ENCODE measurements around the gene SWT1.
"Not testable (repeated sequence)": the region's sequence is repeated elsewhere in the genome, so short reads cannot be mapped to it uniquely, and the experiment has no call there.

Gene SWT1

DNA sequence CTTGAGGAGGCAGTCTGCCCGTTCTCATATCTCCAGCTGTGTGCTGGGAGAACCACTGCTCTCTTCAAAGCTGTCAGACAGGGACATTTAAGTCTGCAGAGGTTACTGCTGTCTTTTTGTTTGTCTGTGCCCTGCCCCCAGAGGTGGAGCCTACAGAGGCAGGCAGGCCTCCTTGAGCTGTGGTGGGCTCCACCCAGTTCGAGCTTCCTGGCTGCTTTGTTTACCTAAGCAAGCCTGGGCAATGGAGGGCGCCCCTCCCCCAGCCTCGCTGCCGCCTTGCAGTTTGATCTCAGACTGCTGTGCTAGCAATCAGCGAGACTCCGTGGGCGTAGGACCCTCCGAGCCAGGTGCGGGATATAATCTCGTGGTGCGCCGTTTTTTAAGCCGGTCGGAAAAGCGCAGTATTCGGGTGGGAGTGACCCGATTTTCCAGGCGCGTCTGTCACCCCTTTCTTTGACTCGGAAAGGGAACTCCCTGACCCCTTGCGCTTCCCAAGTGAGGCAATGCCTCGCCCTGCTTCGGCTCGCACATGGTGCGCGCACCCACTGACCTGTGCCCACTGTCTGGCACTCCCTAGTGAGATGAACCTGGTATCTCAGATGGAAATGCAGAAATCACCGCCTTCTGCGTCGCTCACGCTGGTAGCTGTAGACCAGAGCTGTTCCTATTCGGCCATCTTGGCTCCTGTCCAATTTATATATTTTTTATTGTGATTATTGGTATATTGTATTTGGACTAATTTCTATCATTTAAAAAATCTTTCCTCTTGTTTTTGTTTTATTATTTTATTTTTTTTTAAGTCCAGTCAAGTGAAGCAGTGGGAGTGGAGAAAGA lies 100.4 kb downstream of the SWT1 start:
- H3K9me3 ChIP-seq (ENCODE audit: insufficient read depth, low read depth, low read length); H2BK120ac ChIP-seq (ENCODE audit: insufficient read depth, low read length, poor library complexity): not testable (repeated sequence)

GRCh38 chr1:185257950-185258208 lies 100.9 kb downstream of the SWT1 start:
- Histone ChIP-seq H3K9me3 (ENCODE audit: insufficient read depth, low read depth, low read length) (no peaks in the 10 kb centered on the region), H2BK120ac (ENCODE audit: insufficient read depth, low read length, poor library complexity) (no peak overlapping the region)

More for the DNA sequence above, 100.4 kb downstream of the SWT1 start:
- peak overlapping the region; percentile 49 for H2BK12ac ChIP-seq (ENCODE audit: low read length)
- H4K91ac ChIP-seq (ENCODE audit: low read depth, low read length): peak overlapping the region; percentile 85
- not testable (repeated sequence) for H3K9ac ChIP-seq (ENCODE audit: low read length); H3K23ac ChIP-seq (ENCODE audit: low read length); H3K4ac ChIP-seq (ENCODE audit: low read depth, low read length); H3K4me2 ChIP-seq (ENCODE audit: low read length); H2AK5ac ChIP-seq (ENCODE audit: low read length); H3K36me3 ChIP-seq (ENCODE audit: control insufficient read depth in 1 of 2, insufficient read depth in 2 of 2, low read length in 2 of 2); H2AFZ ChIP-seq (ENCODE audit: insufficient read depth, low read length, poor library complexity); H3K27ac ChIP-seq (ENCODE audit: low read depth, low read length); H3K14ac ChIP-seq (ENCODE audit: low read length); H3K79me2 ChIP-seq (ENCODE audit: control insufficient read depth, insufficient read depth, low read length, poor library complexity); H3K4me3 ChIP-seq (ENCODE audit: low read depth, low read length); H4K8ac ChIP-seq (ENCODE audit: low read depth, low read length); H3K4me1 ChIP-seq (ENCODE audit: control insufficient read depth in 1 of 2, insufficient read depth in 2 of 2, low read length in 2 of 2); H4K12ac ChIP-seq (ENCODE audit: low read depth, low read length); H2BK5ac ChIP-seq (ENCODE audit: low read depth, low read length, poor library complexity); H3K27me3 ChIP-seq (ENCODE audit: insufficient read depth, low read length); H3K18ac ChIP-seq (ENCODE audit: low read length); H3K79me1 ChIP-seq (ENCODE audit: low read length)
- DNase-seq: peak in 1 of 2 donors; percentile 43
- WGBS (ENCODE audit: extremely low coverage, insufficient coverage, insufficient read length): no CpG with 5 or more reads among the region's 32 CpGs

DNA sequence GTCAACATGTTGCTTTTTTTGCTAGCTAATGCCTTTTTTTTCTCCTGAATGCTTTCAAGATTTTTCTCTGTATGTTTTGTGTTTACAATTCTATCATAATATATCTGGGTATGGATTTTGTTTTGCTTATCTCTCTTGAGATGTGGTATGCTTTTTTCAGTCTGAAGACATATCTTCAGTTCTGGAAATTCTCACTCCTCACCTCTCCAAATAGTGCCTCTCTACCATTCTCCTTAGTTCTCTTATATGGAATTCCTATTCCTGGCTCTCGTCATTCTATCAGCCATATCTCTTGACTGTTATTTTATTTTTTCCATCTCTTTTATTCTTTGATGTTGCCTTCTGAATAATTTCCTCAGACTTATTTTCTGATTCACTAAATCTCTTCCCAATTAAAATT lies 101.7 kb downstream of the SWT1 start:
- Histone ChIP-seq H3K23ac (ENCODE audit: low read length) (no peak overlapping the region), H2BK12ac (ENCODE audit: low read length) (no peak overlapping the region)
- no CpG with 5 or more reads among the region's 1 CpG for WGBS (ENCODE audit: extremely low coverage, insufficient coverage, insufficient read length)

More at GRCh38 chr1:185257950-185258208, 100.9 kb downstream of the SWT1 start:
- Histone ChIP-seq H3K14ac (ENCODE audit: low read length) (no peak overlapping the region), H3K79me2 (ENCODE audit: control insufficient read depth, insufficient read depth, low read length, poor library complexity) (no peaks in the 10 kb centered on the region), H3K4me3 (ENCODE audit: low read depth, low read length) (no peak overlapping the region), H2BK5ac (ENCODE audit: low read depth, low read length, poor library complexity) (no peak overlapping the region), H2AK5ac (ENCODE audit: low read length) (no peak overlapping the region), H3K36me3 (ENCODE audit: control insufficient read depth in 1 of 2, insufficient read depth in 2 of 2, low read length in 2 of 2) (no peaks in the 10 kb centered on the region), H3K27ac (ENCODE audit: low read depth, low read length) (no peak overlapping the region), H3K4me2 (ENCODE audit: low read length) (no peak overlapping the region), H3K18ac (ENCODE audit: low read length) (no peak overlapping the region), H4K12ac (ENCODE audit: low read depth, low read length) (no peak overlapping the region), H2BK12ac (ENCODE audit: low read length) (no peak overlapping the region), H3K79me1 (ENCODE audit: low read length) (peaks cover 3% of the 10 kb centered on the region), H3K4me1 (ENCODE audit: control insufficient read depth in 1 of 2, insufficient read depth in 2 of 2, low read length in 2 of 2) (no peaks in the 10 kb centered on the region), H3K9ac (ENCODE audit: low read length) (no peak overlapping the region), H4K8ac (ENCODE audit: low read depth, low read length) (no peak overlapping the region), H4K91ac (ENCODE audit: low read depth, low read length) (no peak overlapping the region), H3K23ac (ENCODE audit: low read length) (no peak overlapping the region), H2AFZ (ENCODE audit: insufficient read depth, low read length, poor library complexity) (no peak overlapping the region), H3K4ac (ENCODE audit: low read depth, low read length) (no peak overlapping the region), H3K27me3 (ENCODE audit: insufficient read depth, low read length) (no peaks in the 10 kb centered on the region)
- DNase-seq: no peak
- no CpG with 5 or more reads among the region's 2 CpGs for WGBS (ENCODE audit: extremely low coverage, insufficient coverage, insufficient read length)

GRCh38 chr1:185260611-185261010 lies 103.6 kb downstream of the SWT1 start:
- Histone ChIP-seq H2AFZ (ENCODE audit: insufficient read depth, low read length, poor library complexity) (no peak overlapping the region), H3K4ac (ENCODE audit: low read depth, low read length) (no peak overlapping the region), H3K79me1 (ENCODE audit: low read length) (peaks cover 3% of the 10 kb centered on the region), H3K79me2 (ENCODE audit: control insufficient read depth, insufficient read depth, low read length, poor library complexity) (no peaks in the 10 kb centered on the region), H4K91ac (ENCODE audit: low read depth, low read length) (no peak overlapping the region), H3K14ac (ENCODE audit: low read length) (no peak overlapping the region), H3K9ac (ENCODE audit: low read length) (no peak overlapping the region), H2AK5ac (ENCODE audit: low read length) (no peak overlapping the region), H3K4me3 (ENCODE audit: low read depth, low read length) (no peak overlapping the region), H3K36me3 (ENCODE audit: control insufficient read depth in 1 of 2, insufficient read depth in 2 of 2, low read length in 2 of 2) (no peaks in the 10 kb centered on the region), H3K27ac (ENCODE audit: low read depth, low read length) (no peak overlapping the region), H3K18ac (ENCODE audit: low read length) (no peak overlapping the region), H3K27me3 (ENCODE audit: insufficient read depth, low read length) (no peaks in the 10 kb centered on the region), H4K12ac (ENCODE audit: low read depth, low read length) (no peak overlapping the region), H2BK12ac (ENCODE audit: low read length) (no peak overlapping the region), H3K9me3 (ENCODE audit: insufficient read depth, low read depth, low read length) (no peaks in the 10 kb centered on the region), H2BK5ac (ENCODE audit: low read depth, low read length, poor library complexity) (no peak overlapping the region), H3K4me2 (ENCODE audit: low read length) (no peak overlapping the region), H2BK120ac (ENCODE audit: insufficient read depth, low read length, poor library complexity) (no peak overlapping the region), H3K23ac (ENCODE audit: low read length) (no peak overlapping the region), H3K4me1 (ENCODE audit: control insufficient read depth in 1 of 2, insufficient read depth in 2 of 2, low read length in 2 of 2) (no peaks in the 10 kb centered on the region), H4K8ac (ENCODE audit: low read depth, low read length) (no peak overlapping the region)
- DNase-seq: no peak
- WGBS (ENCODE audit: extremely low coverage, insufficient coverage, insufficient read length): no CpG with 5 or more reads among the region's 1 CpG

More for the DNA sequence above, 101.7 kb downstream of the SWT1 start:
- Histone ChIP-seq H3K4me2 (ENCODE audit: low read length) (no peak overlapping the region), H3K9me3 (ENCODE audit: insufficient read depth, low read depth, low read length) (no peaks in the 10 kb centered on the region), H3K18ac (ENCODE audit: low read length) (no peak overlapping the region), H2AFZ (ENCODE audit: insufficient read depth, low read length, poor library complexity) (no peak overlapping the region), H3K9ac (ENCODE audit: low read length) (no peak overlapping the region), H3K4me3 (ENCODE audit: low read depth, low read length) (no peak overlapping the region), H3K79me2 (ENCODE audit: control insufficient read depth, insufficient read depth, low read length, poor library complexity) (no peaks in the 10 kb centered on the region), H4K91ac (ENCODE audit: low read depth, low read length) (no peak overlapping the region), H3K14ac (ENCODE audit: low read length) (no peak overlapping the region), H3K4ac (ENCODE audit: low read depth, low read length) (no peak overlapping the region), H4K12ac (ENCODE audit: low read depth, low read length) (no peak overlapping the region), H3K27me3 (ENCODE audit: insufficient read depth, low read length) (no peaks in the 10 kb centered on the region), H2BK5ac (ENCODE audit: low read depth, low read length, poor library complexity) (no peak overlapping the region), H4K8ac (ENCODE audit: low read depth, low read length) (no peak overlapping the region), H3K4me1 (ENCODE audit: control insufficient read depth in 1 of 2, insufficient read depth in 2 of 2, low read length in 2 of 2) (no peaks in the 10 kb centered on the region), H2AK5ac (ENCODE audit: low read length) (no peak overlapping the region), H3K27ac (ENCODE audit: low read depth, low read length) (no peak overlapping the region), H3K79me1 (ENCODE audit: low read length) (peaks cover 3% of the 10 kb centered on the region), H3K36me3 (ENCODE audit: control insufficient read depth in 1 of 2, insufficient read depth in 2 of 2, low read length in 2 of 2) (no peaks in the 10 kb centered on the region), H2BK120ac (ENCODE audit: insufficient read depth, low read length, poor library complexity) (no peak overlapping the region)
- no peak for DNase-seq
